ENCODE results near the gene F13B.
"Not testable (repeated sequence)": the region's sequence is repeated elsewhere in the genome, so short reads cannot be mapped to it uniquely, and the experiment has no call there.

The F13B gene

GRCh38 chr1:197042676-197043341, 24.3 kb downstream of the F13B start:
- DNase-seq (ENCODE audit: low read depth in 3 of 3), result no peak

DNA sequence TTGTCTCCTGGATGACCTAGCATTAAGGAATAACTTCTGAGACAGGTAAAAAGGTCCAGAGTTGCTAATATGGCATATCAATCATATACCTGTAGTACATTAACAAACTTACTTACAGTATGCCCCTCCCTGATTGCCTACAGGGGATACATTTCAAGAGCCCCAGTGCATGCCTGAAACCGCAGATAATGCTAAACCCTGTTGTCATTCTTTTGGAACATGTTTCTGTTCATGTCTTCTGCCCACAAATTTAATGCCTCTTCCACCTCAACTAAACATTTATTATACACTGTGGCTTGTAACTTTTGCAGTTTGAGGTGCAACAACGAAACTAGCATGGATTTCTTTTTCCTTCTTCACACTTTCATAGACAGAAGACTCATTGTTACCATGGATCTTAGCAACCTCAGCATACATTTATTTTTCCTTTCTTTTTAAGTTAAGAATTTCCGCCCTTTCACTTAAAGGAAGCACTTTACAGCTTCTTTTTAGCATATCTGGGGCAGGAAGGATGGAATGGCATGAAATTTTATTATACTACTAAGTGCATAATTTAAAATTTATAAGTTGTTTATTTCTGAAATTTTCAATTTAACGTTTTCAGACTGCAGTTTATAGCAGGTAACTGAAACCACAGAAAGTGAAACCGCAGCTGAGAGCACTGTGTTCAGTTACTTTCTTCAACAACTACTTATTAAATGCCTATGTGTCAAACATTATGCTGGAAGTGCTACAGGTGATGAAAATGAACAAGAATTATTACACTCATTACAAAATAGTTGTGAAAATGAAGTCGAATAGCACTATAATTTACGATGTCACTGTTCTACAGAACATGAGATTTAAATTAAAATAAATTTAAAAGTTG, 25.3 kb downstream of the F13B start:
- DNase-seq (ENCODE audit: low read depth in 3 of 3), result no peak

- DNase-seq (ENCODE audit: low read depth in 3 of 3), result no peak
These were observed 30.2 kb downstream of the F13B start for GRCh38 chr1:197036861-197037260.

DNA sequence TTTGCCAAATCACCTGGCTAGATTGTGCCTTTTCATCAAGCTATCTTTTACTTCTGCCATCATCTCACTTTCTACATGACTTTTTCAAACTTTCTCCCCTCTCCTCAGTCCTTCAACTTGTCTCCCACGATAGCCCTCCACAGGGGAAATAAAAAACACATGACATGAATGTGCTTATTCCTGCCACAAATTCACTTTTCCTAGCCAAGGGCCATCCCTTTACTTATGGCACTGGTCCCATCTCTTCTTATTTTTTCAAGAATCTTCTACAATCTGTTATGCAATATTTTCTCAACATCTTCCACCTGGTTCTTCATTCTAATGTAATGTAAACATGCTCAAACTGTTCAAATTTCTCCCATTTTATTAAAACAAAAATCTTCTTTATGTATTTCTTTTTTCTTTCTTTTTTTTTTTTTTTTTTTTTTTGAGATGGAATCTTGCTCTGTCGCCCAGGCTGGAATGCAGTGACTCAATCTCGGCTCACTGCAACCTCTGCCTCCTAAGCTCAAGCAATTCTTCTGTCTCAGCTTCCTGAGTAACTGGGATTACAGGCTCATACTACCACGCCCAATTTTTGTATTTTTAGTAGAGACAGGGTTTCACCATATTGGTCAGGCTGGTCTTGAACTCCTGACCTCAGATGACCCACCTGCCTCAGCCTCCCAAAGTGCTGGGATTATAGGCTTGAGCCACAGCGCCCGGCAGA, 32.3 kb downstream of the F13B start:
- not testable (repeated sequence) for DNase-seq (ENCODE audit: low read depth in 3 of 3)

DNA sequence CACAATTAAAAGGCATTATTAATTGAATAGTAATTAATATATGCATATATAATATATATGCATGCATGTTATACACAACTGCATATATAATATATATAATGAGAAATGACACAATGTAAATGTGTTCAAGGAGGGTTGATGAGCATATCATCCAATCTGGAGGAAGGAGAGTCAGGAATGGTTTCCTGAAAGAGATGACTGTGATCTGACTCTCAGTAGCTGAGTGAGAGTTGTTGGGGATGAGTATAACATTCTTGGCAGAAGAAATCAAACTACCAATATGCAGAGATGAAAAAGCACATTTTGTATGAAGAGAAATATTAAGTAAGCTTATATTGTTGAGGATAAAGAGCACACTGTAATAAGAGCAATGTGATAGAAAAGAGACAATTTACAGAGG, 37.3 kb downstream of the F13B start:
- no peak for DNase-seq (ENCODE audit: low read depth in 3 of 3)

GRCh38 chr1:197027359-197027758, 39.7 kb downstream of the F13B start:
- DNase-seq (ENCODE audit: low read depth in 3 of 3), result no peak

DNA sequence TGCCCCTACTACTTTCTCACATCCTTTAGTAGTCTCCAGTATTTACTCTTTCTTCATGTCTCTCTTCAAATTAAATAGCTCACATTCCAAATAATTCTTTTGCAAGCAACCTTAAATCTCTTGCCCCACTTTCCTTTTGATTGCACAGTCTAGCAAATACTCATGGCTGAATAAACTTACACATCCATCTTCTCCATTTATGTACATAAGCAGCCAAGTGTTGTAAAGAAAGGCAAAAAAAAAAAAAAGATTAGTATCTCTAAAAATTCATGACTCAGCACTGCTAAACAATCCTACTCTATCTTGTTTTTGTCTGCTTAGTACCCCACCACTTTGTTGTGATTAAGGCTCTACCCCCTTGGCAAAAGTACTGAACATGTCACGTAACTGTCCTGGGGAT, 42.6 kb downstream of the F13B start:
- no peak for DNase-seq (ENCODE audit: low read depth in 3 of 3)

DNA sequence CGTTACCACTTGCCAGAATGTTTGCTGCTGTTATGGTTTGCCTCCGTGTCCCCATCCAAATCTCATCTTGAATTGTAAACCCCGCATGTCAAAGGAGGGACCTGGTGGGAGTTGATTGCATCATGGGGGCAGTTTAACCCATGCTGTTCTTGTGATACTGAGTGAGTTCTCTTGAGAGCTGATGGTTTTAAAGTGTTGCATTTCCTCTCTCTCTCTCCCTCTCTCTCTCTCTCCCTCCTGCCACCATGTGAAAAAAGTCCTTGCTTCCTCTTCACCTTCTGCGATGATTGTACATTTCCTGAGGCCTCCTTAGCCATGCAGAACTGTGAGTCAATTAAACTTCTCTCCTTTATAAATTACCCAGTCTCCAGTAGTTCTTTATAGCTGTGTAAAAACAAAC, 45.3 kb downstream of the F13B start:
- DNase-seq (ENCODE audit: low read depth in 3 of 3), result no peak

GRCh38 chr1:197017558-197018146, 49.4 kb downstream of the F13B start:
- DNase-seq (ENCODE audit: low read depth in 3 of 3), result no peak

- DNase-seq (ENCODE audit: low read depth in 3 of 3), result no peak
These were observed 50.3 kb downstream of the F13B start for GRCh38 chr1:197016751-197017150.

DNA sequence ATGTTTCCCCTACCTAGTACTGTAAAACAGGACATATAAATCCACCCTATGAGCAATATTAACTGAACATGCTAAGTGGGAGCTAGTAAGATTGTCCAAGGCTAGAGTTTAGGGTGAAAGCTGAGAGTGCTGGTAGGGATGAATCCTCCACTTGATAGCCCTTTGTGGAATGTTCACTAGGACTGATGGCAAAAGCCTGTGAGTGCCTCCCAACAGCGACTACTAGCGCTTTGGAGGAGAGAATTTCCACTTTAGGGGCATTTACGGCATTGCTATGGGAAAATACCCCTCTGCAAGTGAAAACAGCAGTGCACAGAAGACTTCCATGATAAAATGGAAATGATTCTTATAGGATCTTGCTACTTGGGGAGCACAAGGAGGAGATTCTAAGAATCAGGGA, 53.8 kb downstream of the F13B start:
- no peak for DNase-seq (ENCODE audit: low read depth in 3 of 3)

GRCh38 chr1:197011614-197012013, 55.4 kb downstream of the F13B start:
- no peak for DNase-seq (ENCODE audit: low read depth in 3 of 3)

GRCh38 chr1:197008861-197009260, 58.2 kb downstream of the F13B start:
- DNase-seq (ENCODE audit: low read depth in 3 of 3), result no peak

- no peak for DNase-seq (ENCODE audit: low read depth in 3 of 3)
These were observed 63.9 kb downstream of the F13B start for GRCh38 chr1:197003132-197003531.

DNA sequence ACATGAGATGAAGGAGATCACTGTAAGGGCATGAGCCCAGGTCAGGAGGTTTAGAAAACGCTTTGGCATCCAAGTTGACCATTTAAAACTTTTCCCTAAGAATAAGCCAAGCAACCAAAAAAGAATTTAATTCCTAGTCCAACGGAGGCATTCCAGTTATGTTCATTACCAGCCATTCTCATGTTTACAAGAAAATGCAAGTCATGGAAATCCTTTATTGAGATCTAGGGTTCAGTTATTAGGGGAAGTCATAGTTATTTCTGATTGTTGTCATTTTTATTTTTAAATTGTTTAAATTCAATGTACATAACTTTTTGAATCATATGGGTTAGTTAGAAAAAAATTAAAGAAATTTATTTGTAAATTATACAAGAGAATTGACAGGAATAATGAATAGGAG, 65.2 kb downstream of the F13B start:
- DNase-seq (ENCODE audit: low read depth in 3 of 3), result no peak

DNA sequence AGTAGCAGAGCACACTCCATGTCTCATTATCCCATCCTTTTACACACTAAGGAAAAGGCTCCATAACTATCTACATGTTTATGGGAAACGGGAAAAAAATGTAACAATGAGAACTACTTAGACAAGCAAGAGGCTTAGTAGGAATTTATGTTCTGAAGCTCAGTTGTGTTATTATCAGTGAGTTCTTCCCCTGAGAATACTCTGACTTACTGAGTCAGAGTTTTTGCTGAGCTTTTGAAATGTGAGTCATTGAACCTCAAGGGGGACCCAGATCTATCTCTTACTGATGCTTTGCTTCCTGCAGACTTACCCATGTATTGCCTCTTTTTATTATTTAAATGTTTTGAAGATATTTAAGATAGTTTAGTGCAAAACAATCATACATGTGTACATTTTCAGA, 69.6 kb downstream of the F13B start:
- no peak for DNase-seq (ENCODE audit: low read depth in 3 of 3)

DNA sequence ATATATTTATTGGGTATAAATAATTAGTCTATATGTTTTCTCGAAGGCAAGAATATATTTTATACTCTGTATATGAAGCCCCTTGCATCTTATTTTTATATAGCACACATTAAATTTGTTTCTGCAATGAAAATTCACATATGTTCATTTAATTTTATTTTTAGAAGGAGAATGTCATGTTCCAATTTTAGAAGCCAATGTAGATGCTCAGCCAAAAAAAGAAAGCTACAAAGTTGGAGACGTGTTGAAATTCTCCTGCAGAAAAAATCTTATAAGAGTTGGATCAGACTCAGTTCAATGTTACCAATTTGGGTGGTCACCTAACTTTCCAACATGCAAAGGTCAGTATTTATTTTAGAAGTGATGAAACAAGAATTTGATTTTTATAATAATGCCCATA, 73.1 kb downstream of the F13B start:
- no peak for DNase-seq (ENCODE audit: low read depth in 3 of 3)

- DNase-seq (ENCODE audit: low read depth in 3 of 3), result not testable (repeated sequence)
These were observed 75.0 kb downstream of the F13B start for GRCh38 chr1:196991919-196992651.
